ENCODE measurements around the gene ANTXR2.
A peak's percentile ranks its signal among the peaks of the same experiment; 100 is the strongest.
"Not testable (repeated sequence)": the region's sequence is repeated elsewhere in the genome, so short reads cannot be mapped to it uniquely, and the experiment has no call there.

ANTXR2 gene

DNA sequence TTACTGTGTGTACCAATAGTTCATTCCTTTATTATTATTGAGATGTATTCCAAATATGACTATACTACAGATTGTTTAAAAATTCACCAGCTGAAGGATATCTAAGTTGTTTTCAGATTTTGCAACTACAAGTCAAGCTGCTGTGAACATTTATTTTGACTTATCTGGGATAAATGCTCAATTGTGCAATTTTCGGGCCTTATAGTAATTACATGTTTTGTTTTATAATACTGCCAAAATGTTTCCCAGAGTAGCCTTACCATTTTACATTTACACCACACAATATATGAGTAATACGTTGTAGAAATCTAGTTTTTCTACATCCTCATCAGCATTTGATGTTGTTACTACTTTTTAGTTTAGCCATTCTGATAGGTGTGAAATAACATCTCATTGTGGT is 179.6 kb downstream of the ANTXR2 start:
- no peak for DNase-seq (ENCODE audit: low read depth)
- TF ChIP-seq, protein P1, sequence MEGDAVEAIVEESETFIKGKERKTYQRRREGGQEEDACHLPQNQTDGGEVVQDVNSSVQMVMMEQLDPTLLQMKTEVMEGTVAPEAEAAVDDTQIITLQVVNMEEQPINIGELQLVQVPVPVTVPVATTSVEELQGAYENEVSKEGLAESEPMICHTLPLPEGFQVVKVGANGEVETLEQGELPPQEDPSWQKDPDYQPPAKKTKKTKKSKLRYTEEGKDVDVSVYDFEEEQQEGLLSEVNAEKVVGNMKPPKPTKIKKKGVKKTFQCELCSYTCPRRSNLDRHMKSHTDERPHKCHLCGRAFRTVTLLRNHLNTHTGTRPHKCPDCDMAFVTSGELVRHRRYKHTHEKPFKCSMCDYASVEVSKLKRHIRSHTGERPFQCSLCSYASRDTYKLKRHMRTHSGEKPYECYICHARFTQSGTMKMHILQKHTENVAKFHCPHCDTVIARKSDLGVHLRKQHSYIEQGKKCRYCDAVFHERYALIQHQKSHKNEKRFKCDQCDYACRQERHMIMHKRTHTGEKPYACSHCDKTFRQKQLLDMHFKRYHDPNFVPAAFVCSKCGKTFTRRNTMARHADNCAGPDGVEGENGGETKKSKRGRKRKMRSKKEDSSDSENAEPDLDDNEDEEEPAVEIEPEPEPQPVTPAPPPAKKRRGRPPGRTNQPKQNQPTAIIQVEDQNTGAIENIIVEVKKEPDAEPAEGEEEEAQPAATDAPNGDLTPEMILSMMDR (conservative IDR thresholded peaks at IDR 0.05; ENCODE audit: low read length): no peak
- no peak overlapping the region for H3K4me3 ChIP-seq (ENCODE audit: low read length)

DNA sequence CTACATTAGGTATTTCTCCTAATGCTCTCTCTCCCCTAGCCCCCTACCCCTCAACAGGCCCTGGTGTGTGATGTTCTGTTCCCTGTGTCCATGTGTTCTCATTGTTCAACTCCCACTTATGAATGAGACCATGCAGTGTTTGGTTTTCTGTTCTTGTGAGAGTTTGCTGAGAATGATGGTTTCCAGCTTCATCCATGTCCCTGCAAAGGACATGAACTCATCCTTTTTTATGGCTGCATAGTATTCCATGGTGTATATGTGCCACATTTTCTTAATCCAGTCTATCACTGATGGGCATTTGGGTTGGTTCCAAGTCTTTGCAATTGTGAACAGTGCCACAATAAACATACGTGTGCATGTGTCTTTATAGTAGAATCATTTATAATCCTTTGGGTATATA is 184.0 kb downstream of the ANTXR2 start:
- not testable (repeated sequence) for H3K4me3 ChIP-seq (ENCODE audit: low read length); DNase-seq (ENCODE audit: low read depth)

DNA sequence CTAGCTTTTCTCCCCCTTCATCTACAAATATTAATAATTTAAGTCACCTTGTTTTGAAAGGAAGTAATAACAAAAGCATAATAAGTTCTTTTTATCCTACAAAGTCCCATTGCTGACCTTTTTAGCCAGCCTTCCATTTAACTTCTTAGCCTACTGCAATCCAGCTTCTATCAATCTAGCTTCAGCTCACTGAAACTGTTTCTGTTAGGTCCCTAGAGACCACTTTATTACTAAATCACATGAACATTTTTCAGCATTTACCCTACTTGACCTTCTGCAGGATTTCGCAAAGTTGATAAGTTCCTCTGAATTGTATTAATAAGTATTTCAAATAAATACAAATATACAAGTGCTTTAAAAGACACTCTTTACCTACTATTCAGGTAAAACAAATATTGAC is 186.5 kb downstream of the ANTXR2 start:
- TF ChIP-seq, protein P1 (conservative IDR thresholded peaks at IDR 0.05; ENCODE audit: low read length): no peak
- no peak overlapping the region for H3K4me3 ChIP-seq (ENCODE audit: low read length)
- DNase-seq (ENCODE audit: low read depth): no peak

DNA sequence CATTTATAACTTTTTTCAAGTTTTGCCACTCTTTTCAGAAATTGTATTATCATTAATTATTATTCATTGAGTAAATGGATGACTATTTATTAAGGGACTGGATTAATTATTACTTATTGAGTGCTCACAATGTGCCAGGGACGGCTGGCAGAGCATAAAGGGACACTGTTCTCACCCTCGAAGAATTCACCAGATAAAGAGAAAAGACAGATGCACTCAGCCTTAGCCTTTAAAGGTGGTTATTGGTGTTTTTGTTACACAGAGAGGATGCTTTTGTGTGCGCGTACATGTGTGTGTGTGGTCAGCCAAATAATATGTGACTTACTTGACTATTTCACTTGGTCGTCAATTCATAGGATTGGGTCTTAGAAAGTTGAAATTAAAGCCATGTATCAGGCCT is 187.0 kb downstream of the ANTXR2 start:
- DNase-seq (ENCODE audit: low read depth): no peak
- TF ChIP-seq, protein P1 (conservative IDR thresholded peaks at IDR 0.05; ENCODE audit: low read length): no peak
- H3K4me3 ChIP-seq (ENCODE audit: low read length): no peak overlapping the region

DNA sequence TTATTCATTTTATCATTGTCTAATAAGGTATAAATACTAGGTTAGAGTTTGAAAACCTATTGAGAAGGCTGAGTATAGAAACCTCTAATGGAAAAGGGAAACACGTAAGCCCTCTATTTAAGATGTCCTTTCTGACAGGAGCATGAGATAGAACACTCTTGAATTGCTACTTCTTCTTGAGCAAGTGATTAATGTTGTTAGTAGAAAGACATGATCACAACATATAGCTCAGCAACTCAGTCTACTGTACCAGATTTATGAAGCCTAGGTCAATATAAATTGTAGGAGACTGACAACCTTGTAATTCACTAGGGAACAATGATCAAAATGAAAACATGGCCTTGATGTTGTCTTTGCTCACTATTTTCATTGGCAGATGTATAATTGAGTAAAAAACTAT is 189.7 kb downstream of the ANTXR2 start:
- TF ChIP-seq, protein P1 (conservative IDR thresholded peaks at IDR 0.05; ENCODE audit: low read length): no peak
- H3K4me3 ChIP-seq (ENCODE audit: low read length): no peak overlapping the region
- DNase-seq (ENCODE audit: low read depth): no peak

DNA sequence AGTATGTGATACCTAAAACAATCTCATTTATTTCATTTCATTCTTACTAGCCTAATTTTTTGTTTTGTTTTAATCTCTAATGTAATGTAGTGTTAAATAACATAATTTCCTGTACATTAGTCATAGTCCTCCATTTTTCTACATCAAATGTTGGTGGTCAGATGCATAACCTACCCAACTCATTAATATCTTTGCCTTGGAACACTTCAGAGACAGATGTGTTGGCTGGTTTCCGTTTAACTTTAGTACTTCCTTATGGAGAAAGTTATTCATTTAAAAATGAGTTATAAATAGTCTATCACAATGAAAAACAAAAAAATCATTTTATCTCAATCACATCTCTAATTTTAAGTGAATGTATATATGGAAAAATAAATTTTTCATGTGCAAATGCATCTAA is 190.2 kb downstream of the ANTXR2 start:
- peak; percentile 10 for DNase-seq (ENCODE audit: low read depth)
- TF ChIP-seq, protein P1 (conservative IDR thresholded peaks at IDR 0.05; ENCODE audit: low read length): no peak
- H3K4me3 ChIP-seq (ENCODE audit: low read length): no peak overlapping the region

DNA sequence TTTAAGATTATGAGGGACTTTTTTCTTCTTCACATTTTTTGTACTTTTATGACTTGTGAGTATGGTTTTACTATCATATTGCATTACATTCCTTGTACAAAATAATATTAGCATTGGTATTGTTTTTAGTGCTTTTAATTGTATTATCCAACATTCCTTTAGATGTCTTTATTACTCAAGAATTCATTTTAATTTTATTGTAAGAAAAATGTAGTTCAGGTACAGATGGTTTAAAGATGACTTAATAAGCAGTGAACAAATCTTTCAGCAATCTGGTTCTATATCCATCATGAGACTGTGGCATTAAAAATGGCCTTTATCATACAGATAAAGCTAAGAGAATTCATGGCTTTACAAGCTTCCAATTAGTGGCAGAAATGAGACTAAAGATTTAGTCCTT is 191.6 kb downstream of the ANTXR2 start:
- DNase-seq (ENCODE audit: low read depth): no peak
- TF ChIP-seq, protein P1 (conservative IDR thresholded peaks at IDR 0.05; ENCODE audit: low read length): no peak
- H3K4me3 ChIP-seq (ENCODE audit: low read length): no peak overlapping the region

DNA sequence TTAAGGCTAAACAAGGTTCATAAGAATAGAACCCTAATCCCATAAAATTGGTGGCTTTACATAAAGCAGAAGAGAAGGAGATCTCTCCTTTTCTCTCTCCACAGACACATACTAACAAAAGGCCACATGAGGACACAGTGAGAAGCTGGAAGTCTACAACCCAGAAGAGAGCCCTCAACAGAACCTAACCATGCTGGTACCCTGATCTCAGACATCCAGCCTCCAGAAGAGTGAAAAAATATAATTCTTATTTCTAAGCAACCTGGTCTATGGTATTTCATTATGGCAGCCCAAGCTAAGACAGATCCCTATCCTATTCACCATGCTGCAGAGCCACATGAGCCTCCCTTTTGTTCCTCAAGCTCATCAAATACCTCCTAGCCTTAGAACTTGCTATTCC is 195.5 kb downstream of the ANTXR2 start:
- TF ChIP-seq, protein P1 (conservative IDR thresholded peaks at IDR 0.05; ENCODE audit: low read length): no peak
- H3K4me3 ChIP-seq (ENCODE audit: low read length): no peak overlapping the region
- DNase-seq (ENCODE audit: low read depth): no peak
